HG03159 (cell line): ENCODE measurements around the gene FIG4.
"Not testable (repeated sequence)": the region's sequence is repeated elsewhere in the genome, so short reads cannot be mapped to it uniquely, and the experiment has no call there.

Experiments
- ATAC-seq: cut with Tn5 transposase; IDR thresholded peaks from one replicate; pipeline ENCODE4 v1.9.1; 2021; ENCODE audit warnings: mild to moderate bottlenecking, moderate library complexity; ENCODE audit not compliant: unreplicated experiment

The FIG4 gene

GRCh38 chr6:109701774-109702173, 10.7 kb downstream of the FIG4 start:
- ATAC-seq, result no peak

DNA sequence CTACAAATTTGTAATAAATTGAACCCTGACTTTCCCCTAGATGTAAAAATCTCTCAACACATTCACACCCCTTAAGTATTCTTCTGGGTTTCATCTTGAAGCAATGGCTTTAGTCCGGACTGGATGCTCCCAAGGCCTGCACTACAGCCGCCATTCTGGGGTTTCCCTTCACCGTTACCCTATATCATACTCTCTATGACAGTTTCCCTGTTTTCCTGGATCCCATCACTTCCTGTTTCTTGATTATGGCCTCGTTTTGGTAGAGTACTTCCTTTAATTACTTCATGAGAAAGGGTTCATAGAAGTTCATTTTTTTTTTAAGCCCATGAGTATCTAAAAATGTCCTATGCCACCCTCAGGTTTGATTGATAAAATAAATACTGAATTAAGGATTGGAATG, 11.7 kb downstream of the FIG4 start:
- no peak for ATAC-seq

- peak; percentile 95 for ATAC-seq
Observed at GRCh38 chr6:109705258-109705657, 14.2 kb downstream of the FIG4 start.

GRCh38 chr6:109706513-109706912, 15.4 kb downstream of the FIG4 start:
- no peak for ATAC-seq

DNA sequence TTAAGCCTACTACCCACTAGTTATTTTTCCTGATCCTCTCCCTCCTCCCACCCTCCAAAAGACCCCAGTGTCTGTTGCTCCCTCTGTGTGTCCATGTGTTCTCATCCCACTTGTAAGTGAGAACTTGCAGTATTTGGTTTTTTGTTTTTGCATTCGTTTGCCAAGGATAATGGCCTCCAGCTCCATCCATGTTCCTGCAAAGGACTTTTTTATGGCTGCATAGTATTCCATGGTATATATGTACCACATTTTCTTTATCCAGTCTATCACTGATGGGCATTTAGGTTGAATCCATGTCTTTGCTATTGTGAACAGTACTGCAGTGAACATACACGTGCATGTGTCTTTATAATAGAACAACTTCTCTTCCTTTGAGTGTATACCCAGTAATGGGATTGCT, 17.0 kb downstream of the FIG4 start:
- ATAC-seq, result not testable (repeated sequence)

DNA sequence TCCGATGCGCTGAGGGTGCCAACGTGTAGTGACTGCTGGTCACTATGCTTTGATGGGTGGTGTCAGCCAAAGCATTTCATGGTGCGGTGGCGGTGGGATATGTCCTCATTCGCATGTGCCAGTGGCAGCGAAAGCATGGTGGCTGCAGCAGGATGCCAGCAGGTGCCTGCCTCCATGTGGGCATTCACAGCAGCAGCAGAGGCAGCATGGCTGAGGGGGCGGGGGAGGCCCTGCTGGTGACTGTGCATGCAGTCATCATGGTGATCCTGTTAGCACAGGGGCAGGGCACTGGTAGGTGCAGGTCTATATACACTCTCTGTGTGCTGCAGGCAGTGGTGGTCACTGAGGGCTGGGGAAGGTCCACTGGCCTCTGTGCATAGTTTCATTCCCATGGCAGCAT, 22.0 kb downstream of the FIG4 start:
- no peak for ATAC-seq

DNA sequence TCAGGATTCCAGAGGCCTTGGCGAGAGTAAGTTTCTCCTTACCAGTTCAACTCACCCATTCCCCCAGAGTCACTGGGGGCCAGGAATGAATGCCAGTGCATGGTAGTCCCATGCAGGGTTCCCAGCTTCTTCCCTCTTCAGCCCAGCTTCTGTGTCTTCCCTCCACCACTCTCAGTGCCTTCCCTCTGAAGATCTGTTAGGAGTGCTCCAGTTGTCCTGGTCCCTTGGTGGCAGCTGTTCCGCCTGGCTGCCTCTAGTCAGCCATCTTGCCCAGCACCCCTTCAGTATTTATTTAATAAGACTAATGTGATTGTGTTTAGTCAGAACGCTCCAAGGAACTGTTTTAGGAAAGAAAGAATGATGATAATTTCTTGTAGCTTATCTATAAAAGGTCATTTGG, 23.1 kb downstream of the FIG4 start:
- no peak for ATAC-seq

DNA sequence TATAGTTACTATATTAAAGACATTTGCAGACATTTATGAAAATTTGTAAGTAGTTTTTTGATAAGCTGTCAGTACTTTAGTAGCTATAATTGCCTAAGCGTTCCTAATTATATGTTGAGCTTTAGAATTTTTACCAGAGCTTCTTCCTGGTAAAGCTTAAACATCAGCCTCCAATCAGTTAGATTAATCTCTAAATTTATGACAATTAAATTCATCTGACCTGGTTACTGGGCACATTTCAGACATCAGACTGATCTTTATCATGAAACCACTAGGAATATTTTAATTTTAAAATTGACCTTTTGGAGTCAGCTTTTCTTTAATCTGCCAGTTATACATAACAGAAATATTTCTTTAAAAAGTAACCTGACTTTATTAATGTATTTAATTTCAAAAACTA, 23.5 kb downstream of the FIG4 start:
- ATAC-seq, result no peak

DNA sequence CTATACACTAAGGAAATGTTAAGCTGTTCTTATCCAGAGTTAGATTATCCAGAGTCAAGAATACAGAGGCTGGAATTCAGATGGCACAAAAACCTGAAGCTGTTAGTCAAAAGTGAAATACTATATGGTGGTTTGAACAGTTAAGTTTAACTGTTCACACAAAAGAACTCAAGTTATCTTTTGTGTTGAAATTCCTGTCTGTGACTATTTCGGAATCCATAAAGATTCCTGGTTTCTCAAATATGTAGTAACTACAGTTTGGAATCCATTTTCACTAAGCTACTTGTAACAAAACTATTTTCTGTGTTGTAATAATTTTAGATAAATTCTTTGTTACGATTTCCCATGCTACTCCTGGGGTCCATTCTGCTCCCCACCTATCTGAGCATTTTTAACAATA, 24.5 kb downstream of the FIG4 start:
- ATAC-seq, result no peak

DNA sequence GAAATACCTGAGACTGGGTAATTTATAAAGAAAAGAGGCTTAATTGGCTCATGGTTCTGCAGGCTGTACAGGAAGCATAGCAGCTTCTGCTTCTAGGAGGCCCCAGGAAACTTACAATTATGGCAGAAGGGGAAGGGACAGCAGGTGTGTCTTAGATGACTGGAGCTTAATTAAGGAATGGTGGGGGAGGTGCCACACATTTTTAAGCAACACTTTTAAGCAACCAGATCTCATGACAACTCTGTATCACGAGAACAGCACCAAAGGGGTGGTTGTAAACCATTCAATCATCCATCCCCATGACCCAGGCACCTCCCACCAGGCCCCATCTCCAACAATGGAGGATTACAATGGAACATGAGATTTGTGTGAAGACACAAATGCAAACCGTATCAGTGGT, 26.9 kb downstream of the FIG4 start:
- ATAC-seq, result no peak

- ATAC-seq, result no peak
Observed at GRCh38 chr6:109718991-109719390, 27.9 kb downstream of the FIG4 start.

DNA sequence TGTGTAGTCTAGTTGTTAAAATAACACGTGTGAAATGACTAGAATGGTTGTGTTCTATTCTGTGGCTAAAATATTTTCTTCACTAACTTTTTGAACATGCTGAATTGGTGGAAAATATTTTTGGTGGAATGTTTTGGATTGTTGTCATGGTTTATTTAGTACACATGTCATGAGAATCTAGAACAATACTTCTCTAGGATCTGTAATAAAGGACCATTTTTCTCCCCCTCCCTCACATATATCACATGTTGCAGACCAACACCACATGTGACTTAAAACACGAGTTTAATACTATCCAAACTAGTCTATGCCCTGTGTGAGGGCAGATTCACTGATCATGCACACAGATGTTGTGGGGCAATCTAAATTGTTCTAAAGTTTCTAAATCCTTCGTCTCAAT, 29.2 kb downstream of the FIG4 start:
- no peak for ATAC-seq

GRCh38 chr6:109722011-109722410, 30.9 kb downstream of the FIG4 start:
- no peak for ATAC-seq

DNA sequence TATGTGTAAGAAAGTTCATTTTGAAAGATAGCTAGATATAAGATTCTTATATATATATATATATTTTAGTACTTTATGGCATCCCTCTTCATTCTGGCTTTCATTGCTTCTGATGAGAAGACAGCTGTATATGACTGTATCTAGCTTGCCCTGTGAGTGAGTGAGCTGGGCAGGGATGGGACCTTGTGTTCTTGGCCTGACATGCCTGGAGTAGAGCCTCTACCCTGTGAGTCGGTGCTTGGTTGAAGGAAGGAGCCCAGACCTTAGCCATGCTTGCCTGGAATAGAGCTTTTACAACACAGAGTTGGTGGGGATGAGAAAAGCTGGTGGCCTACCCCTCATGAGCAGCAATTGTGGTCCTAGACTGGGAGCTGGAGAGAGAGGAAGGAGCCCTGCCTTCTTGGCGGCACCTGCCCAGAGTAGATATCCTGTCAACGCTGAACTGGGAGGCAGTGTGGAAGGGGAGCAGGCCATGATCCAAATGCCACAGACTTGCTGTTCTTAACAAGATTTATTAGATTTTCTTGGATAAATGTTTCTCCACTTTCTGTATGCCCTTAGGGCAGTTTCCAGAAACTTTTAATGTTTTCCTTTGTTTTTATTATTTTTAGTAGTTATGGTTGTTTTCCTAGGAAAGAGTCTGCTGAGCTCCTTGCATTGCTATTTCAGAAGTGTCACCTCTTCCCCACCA, 31.6 kb downstream of the FIG4 start:
- ATAC-seq, result no peak

DNA sequence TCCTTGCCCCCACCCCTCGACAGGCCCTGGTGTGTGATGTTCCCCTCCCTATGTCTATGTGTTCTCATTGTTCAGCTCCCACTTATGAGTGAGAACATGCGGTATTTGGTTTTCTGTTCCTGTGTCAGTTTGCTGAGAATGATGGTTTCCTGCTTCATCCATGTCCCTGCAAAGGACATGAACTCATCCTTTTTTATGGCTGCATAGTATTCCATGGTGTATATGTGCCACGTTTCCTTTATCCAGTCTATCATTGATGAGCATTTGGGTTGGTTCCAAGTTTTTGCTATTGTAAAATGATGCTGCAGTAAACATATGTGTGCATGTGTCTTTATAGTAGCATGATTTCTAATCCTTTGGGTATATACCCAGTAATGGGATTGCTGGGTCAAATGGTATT, 34.2 kb downstream of the FIG4 start:
- not testable (repeated sequence) for ATAC-seq

GRCh38 chr6:109736273-109737025, 45.4 kb downstream of the FIG4 start:
- no peak for ATAC-seq

DNA sequence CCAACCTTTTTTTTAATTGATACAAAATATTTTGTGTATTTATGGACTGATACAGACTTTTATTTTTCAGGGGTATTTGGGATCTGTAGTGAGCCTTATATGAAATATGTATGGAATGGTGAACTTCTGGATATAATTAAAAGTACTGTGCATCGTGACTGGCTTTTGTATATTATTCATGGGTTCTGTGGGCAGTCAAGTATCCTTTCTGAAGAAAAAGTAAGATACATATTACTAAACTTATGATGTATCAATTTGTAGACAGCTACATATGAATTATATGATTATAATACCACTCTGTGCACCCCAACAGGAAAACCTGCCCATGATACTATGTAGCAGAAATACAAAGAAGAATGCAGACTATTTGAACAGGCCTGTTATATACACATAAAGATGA, 47.2 kb downstream of the FIG4 start:
- ATAC-seq, result no peak

- no peak for ATAC-seq
Observed at GRCh38 chr6:109738667-109739066, 47.6 kb downstream of the FIG4 start.

DNA sequence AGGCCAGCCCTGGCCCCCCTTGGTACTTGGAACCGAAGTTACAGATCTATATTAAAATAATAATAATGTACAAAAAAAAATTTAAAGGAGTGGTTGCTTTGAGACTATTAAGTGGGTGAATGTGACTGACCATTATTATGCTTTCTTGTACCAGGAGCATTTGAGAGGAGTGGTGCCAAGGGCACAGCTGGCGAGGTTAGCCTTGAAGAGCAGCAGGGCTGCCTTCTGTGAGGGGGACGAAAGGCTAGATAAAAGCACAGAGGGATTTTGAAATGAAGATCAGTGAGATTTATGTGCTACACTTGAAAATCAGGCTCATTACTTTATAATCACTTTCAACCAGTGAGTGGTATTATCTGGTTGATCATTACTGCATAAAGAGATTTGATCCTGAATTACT, 48.6 kb downstream of the FIG4 start:
- ATAC-seq, result no peak

DNA sequence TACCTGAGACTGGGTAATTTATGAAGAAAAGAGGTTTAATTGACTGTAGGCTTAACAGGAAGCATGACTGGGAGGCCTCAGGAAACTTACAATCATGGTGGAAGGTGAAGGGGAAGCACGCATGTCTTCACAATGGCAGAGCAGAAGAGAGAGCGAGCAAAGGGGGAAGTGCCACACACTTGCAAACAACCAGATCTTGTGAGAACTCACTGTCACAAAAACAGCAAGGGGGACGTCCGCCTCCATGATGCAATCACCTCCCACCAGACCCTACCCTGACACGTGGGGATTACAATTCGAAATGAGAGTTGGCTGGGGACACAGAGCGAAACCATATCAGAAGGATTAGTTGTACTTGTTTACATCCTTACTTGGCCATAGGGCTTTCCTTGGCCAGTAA, 49.7 kb downstream of the FIG4 start:
- no peak for ATAC-seq

- ATAC-seq, result no peak
Observed at GRCh38 chr6:109743739-109744138, 52.6 kb downstream of the FIG4 start.

DNA sequence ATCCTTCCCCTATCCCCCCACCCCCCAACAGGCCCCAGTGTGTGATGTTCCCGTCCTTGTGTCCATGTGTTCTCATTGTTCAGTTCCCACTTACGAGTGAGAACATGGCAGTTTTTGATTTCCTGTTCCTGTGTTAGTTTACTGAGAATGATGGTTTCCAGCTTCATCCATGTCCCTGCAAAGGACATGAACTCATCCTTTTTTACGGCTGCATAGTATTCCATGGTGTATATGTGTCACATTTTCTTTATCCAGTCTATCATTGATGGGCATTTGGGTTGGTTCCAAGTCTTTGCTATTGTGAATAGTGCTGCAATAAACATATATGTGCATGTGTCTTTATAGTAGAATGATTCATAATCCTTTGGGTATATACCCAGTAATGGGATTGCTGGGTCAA, 53.7 kb downstream of the FIG4 start:
- ATAC-seq, result not testable (repeated sequence)

- ATAC-seq, result no peak
Observed at GRCh38 chr6:109747221-109747620, 56.1 kb downstream of the FIG4 start.
